Adrenal gland (tissue), 5 donors: ENCODE data around the gene FARS2.

Experiments used
- POLR2A ChIP-seq, 2 donors: fragments of 450-650 bp; IDR thresholded peaks; one replicate each; pipeline ENCODE4 v1.6.1; 2017; ENCODE audit warnings: antibody characterized with exemption in 2 of 2, mild to moderate bottlenecking in 2 of 2, moderate library complexity in 1 of 2
- TF ChIP-seq, protein P1 (sequence below), 6 experiments: fragments of 450-650 bp in 4 of 6; fragments of 200-600 bp in 2 of 6; sonication (generic) in 1 of 6; IDR thresholded peaks; 1 replicate in 5 of 6; 2 replicates in 1 of 6; pipeline versions ENCODE4 v1.5.1 to v1.8.0; 2016 to 2021; ENCODE audit warnings: antibody characterized with exemption in 6 of 6, mild to moderate bottlenecking in 2 of 6, moderate library complexity in 1 of 6
- donor health status: DM: no; HTN: no; CAD: no.

DNA sequence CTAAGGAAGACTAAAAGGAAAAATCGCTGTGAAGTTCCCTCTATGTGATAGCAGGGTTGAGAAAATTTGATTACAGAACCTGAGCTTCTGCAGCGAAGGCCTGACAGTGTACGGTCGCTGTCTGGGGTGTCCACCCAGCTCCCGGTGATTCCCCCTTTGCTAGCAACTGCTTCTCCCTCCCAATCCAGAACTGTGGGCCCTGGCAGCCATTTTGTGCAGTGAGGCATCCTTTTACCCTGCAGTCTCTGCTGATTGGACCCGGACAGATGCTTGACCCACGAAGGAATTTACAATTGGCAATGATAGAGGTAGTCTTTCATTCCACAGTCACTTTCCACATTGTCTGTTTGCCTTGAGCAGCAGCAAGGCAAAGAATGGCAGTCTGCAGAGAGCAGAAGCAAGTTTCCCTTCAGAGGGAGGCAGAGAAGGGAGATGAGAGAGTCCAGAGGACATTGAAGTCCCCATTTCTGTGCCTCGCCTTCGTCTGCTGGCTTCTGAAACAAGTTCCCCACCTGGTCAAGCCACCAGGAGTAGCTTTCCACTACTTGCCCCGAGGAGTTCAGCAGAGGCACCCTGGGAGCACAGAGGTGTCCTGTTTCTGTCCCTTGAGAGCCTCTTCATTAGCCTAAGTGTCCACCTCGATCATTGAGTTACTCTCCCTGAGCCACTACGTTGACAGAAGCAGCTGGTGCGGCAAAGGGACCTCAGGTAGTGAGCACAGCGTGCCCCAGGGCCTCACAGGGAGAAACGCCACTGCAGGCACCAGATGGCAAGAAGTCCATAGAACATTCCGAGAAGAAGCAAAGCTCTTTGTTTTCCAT is 375.1 kb downstream of the FARS2 start:
- TF ChIP-seq, protein P1, sequence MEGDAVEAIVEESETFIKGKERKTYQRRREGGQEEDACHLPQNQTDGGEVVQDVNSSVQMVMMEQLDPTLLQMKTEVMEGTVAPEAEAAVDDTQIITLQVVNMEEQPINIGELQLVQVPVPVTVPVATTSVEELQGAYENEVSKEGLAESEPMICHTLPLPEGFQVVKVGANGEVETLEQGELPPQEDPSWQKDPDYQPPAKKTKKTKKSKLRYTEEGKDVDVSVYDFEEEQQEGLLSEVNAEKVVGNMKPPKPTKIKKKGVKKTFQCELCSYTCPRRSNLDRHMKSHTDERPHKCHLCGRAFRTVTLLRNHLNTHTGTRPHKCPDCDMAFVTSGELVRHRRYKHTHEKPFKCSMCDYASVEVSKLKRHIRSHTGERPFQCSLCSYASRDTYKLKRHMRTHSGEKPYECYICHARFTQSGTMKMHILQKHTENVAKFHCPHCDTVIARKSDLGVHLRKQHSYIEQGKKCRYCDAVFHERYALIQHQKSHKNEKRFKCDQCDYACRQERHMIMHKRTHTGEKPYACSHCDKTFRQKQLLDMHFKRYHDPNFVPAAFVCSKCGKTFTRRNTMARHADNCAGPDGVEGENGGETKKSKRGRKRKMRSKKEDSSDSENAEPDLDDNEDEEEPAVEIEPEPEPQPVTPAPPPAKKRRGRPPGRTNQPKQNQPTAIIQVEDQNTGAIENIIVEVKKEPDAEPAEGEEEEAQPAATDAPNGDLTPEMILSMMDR (IDR thresholded peaks at IDR 0.05) = no peak
- TF ChIP-seq POLR2A (IDR thresholded peaks at IDR 0.05) = no peak
